ENCODE data around the gene SNRNP35.
"Not testable (repeated sequence)": the region's sequence is repeated elsewhere in the genome, so short reads cannot be mapped to it uniquely, and the experiment has no call there.

Gene SNRNP35

GRCh38 chr12:123449249-123449733, 8.6 kb upstream of the SNRNP35 start:
- Histone ChIP-seq H3K4me1 (ENCODE audit: control insufficient read depth in 5 of 5, insufficient read depth in 5 of 5, low read length in 5 of 5) (peaks cover 3 to 21% (median 20%) of the 10 kb centered on the region in 5 donors), H3K36me3 (ENCODE audit: control insufficient read depth in 5 of 5, insufficient read depth in 5 of 5, low read length in 5 of 5) (no peaks in the 10 kb centered on the region), H3K9me3 (ENCODE audit: control insufficient read depth in 5 of 5, low read length in 5 of 5) (no peaks in the 10 kb centered on the region), H3K27me3 (ENCODE audit: control insufficient read depth in 5 of 5, insufficient read depth in 4 of 5, low read length in 5 of 5) (no peaks in the 10 kb centered on the region), H3K4me3 (ENCODE audit: low read depth in 1 of 5, low read length in 5 of 5) (no peak overlapping the region), H3K9ac (ENCODE audit: low read length in 5 of 5) (no peak overlapping the region), H3K27ac (ENCODE audit: low read depth, low read length) (no peak overlapping the region)

- Histone ChIP-seq H3K9ac (ENCODE audit: low read length in 5 of 5) (no peak overlapping the region), H3K4me3 (ENCODE audit: low read depth in 1 of 5, low read length in 5 of 5) (no peak overlapping the region)
Observed at GRCh38 chr12:123449856-123450255, 8.1 kb upstream of the SNRNP35 start.

DNA sequence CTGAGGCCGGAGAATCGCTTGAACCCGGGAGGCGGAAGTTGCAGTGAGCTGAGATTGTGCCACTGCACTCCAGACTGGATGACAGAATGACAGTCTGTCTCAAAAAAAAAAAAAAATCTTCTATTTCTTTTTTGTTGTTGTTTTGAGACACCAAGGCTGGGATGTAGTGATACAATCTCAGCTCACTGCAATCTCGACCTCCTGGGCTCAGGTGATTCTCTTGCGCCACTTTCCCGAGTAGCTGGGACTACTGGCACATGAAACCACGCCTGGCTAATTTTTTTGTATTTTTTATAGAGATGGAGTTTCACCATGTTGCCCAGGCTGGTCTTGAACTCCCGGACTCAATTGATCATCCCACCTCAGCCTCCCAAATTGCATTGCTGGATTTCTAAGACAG, 7.3 kb upstream of the SNRNP35 start:
- no peaks in the 10 kb centered on the region for H3K36me3 ChIP-seq (ENCODE audit: control insufficient read depth in 5 of 5, insufficient read depth in 5 of 5, low read length in 5 of 5)
- no peak overlapping the region for H3K9ac ChIP-seq (ENCODE audit: low read length in 5 of 5)
- H3K4me3 ChIP-seq (ENCODE audit: low read depth in 1 of 5, low read length in 5 of 5) = no peak overlapping the region
- peaks cover 1 to 9% (median 8%) of the 10 kb centered on the region in 5 donors for H3K4me1 ChIP-seq (ENCODE audit: control insufficient read depth in 5 of 5, insufficient read depth in 5 of 5, low read length in 5 of 5)
- no peaks in the 10 kb centered on the region for H3K9me3 ChIP-seq (ENCODE audit: control insufficient read depth in 5 of 5, low read length in 5 of 5)
- no peaks in the 10 kb centered on the region for H3K27me3 ChIP-seq (ENCODE audit: control insufficient read depth in 5 of 5, insufficient read depth in 4 of 5, low read length in 5 of 5)
- no peak overlapping the region for H3K27ac ChIP-seq (ENCODE audit: low read depth, low read length)

More at GRCh38 chr12:123449856-123450255, 8.1 kb upstream of the SNRNP35 start:
- H3K9me3 ChIP-seq (ENCODE audit: control insufficient read depth in 5 of 5, low read length in 5 of 5) = no peaks in the 10 kb centered on the region
- H3K27me3 ChIP-seq (ENCODE audit: control insufficient read depth in 5 of 5, insufficient read depth in 4 of 5, low read length in 5 of 5) = no peaks in the 10 kb centered on the region
- H3K36me3 ChIP-seq (ENCODE audit: control insufficient read depth in 5 of 5, insufficient read depth in 5 of 5, low read length in 5 of 5) = no peaks in the 10 kb centered on the region
- H3K4me1 ChIP-seq (ENCODE audit: control insufficient read depth in 5 of 5, insufficient read depth in 5 of 5, low read length in 5 of 5) = peaks cover 1 to 16% (median 15%) of the 10 kb centered on the region in 5 donors
- no peak overlapping the region for H3K27ac ChIP-seq (ENCODE audit: low read depth, low read length)

GRCh38 chr12:123452276-123452550, 5.7 kb upstream of the SNRNP35 start:
- H3K4me1 ChIP-seq (ENCODE audit: control insufficient read depth in 5 of 5, insufficient read depth in 5 of 5, low read length in 5 of 5); H3K9me3 ChIP-seq (ENCODE audit: control insufficient read depth in 5 of 5, low read length in 5 of 5); H3K36me3 ChIP-seq (ENCODE audit: control insufficient read depth in 5 of 5, insufficient read depth in 5 of 5, low read length in 5 of 5); H3K27me3 ChIP-seq (ENCODE audit: control insufficient read depth in 5 of 5, insufficient read depth in 4 of 5, low read length in 5 of 5); H3K4me3 ChIP-seq (ENCODE audit: low read depth in 1 of 5, low read length in 5 of 5); H3K9ac ChIP-seq (ENCODE audit: low read length in 5 of 5); H3K27ac ChIP-seq (ENCODE audit: low read depth, low read length): not testable (repeated sequence)

DNA sequence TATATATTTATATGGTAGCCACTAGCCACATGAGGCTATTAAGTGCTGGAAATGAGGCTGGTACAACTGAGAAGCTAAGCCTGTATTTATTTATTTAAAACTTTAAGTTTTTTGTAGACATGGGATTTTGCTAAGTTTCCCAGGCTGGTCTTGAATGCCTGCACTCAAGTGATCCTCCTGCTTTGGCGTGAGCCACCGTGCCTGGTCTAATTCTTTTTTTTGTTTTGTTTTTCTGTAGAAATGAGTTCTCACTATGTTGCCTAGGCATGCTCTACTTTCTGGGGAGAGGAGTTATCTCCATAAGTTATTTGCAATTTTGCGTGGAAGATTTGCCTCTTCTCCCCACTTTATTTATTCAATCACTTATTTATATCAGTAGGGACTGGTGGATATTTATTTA, 4.8 kb upstream of the SNRNP35 start:
- Histone ChIP-seq H3K9me3 (ENCODE audit: control insufficient read depth in 5 of 5, low read length in 5 of 5) (no peaks in the 10 kb centered on the region), H3K36me3 (ENCODE audit: control insufficient read depth in 5 of 5, insufficient read depth in 5 of 5, low read length in 5 of 5) (no peaks in the 10 kb centered on the region), H3K27me3 (ENCODE audit: control insufficient read depth in 5 of 5, insufficient read depth in 4 of 5, low read length in 5 of 5) (no peaks in the 10 kb centered on the region), H3K4me3 (ENCODE audit: low read depth in 1 of 5, low read length in 5 of 5) (no peak overlapping the region), H3K27ac (ENCODE audit: low read depth, low read length) (no peak overlapping the region), H3K9ac (ENCODE audit: low read length in 5 of 5) (no peak overlapping the region), H3K4me1 (ENCODE audit: control insufficient read depth in 5 of 5, insufficient read depth in 5 of 5, low read length in 5 of 5) (no peaks in the 10 kb centered on the region)

GRCh38 chr12:123463174-123463573, 5.2 kb downstream of the SNRNP35 start:
- H3K27ac ChIP-seq (ENCODE audit: low read depth, low read length); H3K4me3 ChIP-seq (ENCODE audit: low read depth in 1 of 5, low read length in 5 of 5); H3K9ac ChIP-seq (ENCODE audit: low read length in 5 of 5); H3K27me3 ChIP-seq (ENCODE audit: control insufficient read depth in 5 of 5, insufficient read depth in 4 of 5, low read length in 5 of 5); H3K9me3 ChIP-seq (ENCODE audit: control insufficient read depth in 5 of 5, low read length in 5 of 5): not testable (repeated sequence)
- Histone ChIP-seq H3K36me3 (ENCODE audit: control insufficient read depth in 5 of 5, insufficient read depth in 5 of 5, low read length in 5 of 5) (peaks cover 0 to 27% (median 21%) of the 10 kb centered on the region in 5 donors), H3K4me1 (ENCODE audit: control insufficient read depth in 5 of 5, insufficient read depth in 5 of 5, low read length in 5 of 5) (peaks cover 0 to 13% (median 11%) of the 10 kb centered on the region in 5 donors)

DNA sequence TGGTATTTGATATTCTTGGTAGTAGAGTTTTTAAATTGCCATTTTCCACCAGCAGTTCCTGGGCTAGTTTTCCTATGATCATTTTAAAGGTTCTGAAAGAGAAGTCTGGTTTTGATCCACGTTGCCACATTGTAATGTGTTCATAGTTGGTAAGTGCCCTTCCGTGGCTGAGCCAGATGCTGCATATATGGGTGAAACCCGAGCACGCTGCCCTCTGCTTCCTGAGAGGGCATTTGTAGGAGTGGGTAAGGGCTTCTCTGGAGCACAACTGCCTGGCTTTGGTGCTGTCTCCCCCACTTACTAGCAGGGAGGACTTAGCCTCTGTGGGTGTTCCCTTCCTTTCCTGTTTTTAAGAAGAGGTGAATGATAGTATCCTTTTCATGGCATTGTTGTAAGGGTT, 7.1 kb downstream of the SNRNP35 start:
- Histone ChIP-seq H3K9me3 (ENCODE audit: control insufficient read depth in 5 of 5, low read length in 5 of 5) (no peaks in the 10 kb centered on the region), H3K36me3 (ENCODE audit: control insufficient read depth in 5 of 5, insufficient read depth in 5 of 5, low read length in 5 of 5) (peaks cover 0 to 30% (median 23%) of the 10 kb centered on the region in 5 donors), H3K9ac (ENCODE audit: low read length in 5 of 5) (no peak overlapping the region), H3K4me3 (ENCODE audit: low read depth in 1 of 5, low read length in 5 of 5) (no peak overlapping the region), H3K27ac (ENCODE audit: low read depth, low read length) (no peak overlapping the region), H3K27me3 (ENCODE audit: control insufficient read depth in 5 of 5, insufficient read depth in 4 of 5, low read length in 5 of 5) (no peaks in the 10 kb centered on the region), H3K4me1 (ENCODE audit: control insufficient read depth in 5 of 5, insufficient read depth in 5 of 5, low read length in 5 of 5) (peaks cover 0 to 3% (median 0%) of the 10 kb centered on the region in 5 donors)

GRCh38 chr12:123468786-123469185, 10.8 kb downstream of the SNRNP35 start:
- H3K4me3 ChIP-seq (ENCODE audit: low read depth in 1 of 5, low read length in 5 of 5) = no peak overlapping the region
- H3K9ac ChIP-seq (ENCODE audit: low read length in 5 of 5) = no peak overlapping the region
- peaks cover 0 to 56% (median 42%) of the 10 kb centered on the region in 5 donors for H3K36me3 ChIP-seq (ENCODE audit: control insufficient read depth in 5 of 5, insufficient read depth in 5 of 5, low read length in 5 of 5)
- no peaks in the 10 kb centered on the region for H3K27me3 ChIP-seq (ENCODE audit: control insufficient read depth in 5 of 5, insufficient read depth in 4 of 5, low read length in 5 of 5)
- H3K27ac ChIP-seq (ENCODE audit: low read depth, low read length) = no peak overlapping the region
- no peaks in the 10 kb centered on the region for H3K9me3 ChIP-seq (ENCODE audit: control insufficient read depth in 5 of 5, low read length in 5 of 5)
- H3K4me1 ChIP-seq (ENCODE audit: control insufficient read depth in 5 of 5, insufficient read depth in 5 of 5, low read length in 5 of 5) = no peaks in the 10 kb centered on the region

DNA sequence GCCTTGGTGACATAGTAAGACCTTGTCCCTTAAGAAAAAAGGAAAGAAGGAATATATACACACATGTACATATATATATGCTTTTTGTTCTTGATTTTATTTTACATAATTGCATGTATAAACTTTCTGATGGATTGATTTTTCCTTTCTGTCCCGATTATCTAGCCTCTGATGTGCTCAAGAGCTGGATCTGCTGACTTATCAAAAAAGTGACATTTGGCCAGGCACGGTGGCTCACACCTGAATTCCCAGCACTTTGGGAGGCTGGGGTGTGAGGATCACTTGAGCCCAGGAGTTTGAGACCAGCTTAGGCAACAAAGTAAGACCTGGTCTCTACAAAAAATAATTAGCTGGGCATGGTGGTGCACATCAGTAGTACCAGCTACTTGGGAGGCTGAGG, 12.0 kb downstream of the SNRNP35 start:
- H3K9me3 ChIP-seq (ENCODE audit: control insufficient read depth in 5 of 5, low read length in 5 of 5) = no peaks in the 10 kb centered on the region
- H3K4me1 ChIP-seq (ENCODE audit: control insufficient read depth in 5 of 5, insufficient read depth in 5 of 5, low read length in 5 of 5) = no peaks in the 10 kb centered on the region
- no peak overlapping the region for H3K4me3 ChIP-seq (ENCODE audit: low read depth in 1 of 5, low read length in 5 of 5)
- no peaks in the 10 kb centered on the region for H3K27me3 ChIP-seq (ENCODE audit: control insufficient read depth in 5 of 5, insufficient read depth in 4 of 5, low read length in 5 of 5)
- peaks cover 2 to 58% (median 41%) of the 10 kb centered on the region in 5 donors for H3K36me3 ChIP-seq (ENCODE audit: control insufficient read depth in 5 of 5, insufficient read depth in 5 of 5, low read length in 5 of 5)
- H3K9ac ChIP-seq (ENCODE audit: low read length in 5 of 5) = no peak overlapping the region
- H3K27ac ChIP-seq (ENCODE audit: low read depth, low read length) = no peak overlapping the region

GRCh38 chr12:123471374-123472068, 13.6 kb downstream of the SNRNP35 start:
- Histone ChIP-seq H3K27ac (ENCODE audit: low read depth, low read length) (no peak overlapping the region), H3K4me3 (ENCODE audit: low read depth in 1 of 5, low read length in 5 of 5) (no peak overlapping the region), H3K9ac (ENCODE audit: low read length in 5 of 5) (no peak overlapping the region), H3K36me3 (ENCODE audit: control insufficient read depth in 5 of 5, insufficient read depth in 5 of 5, low read length in 5 of 5) (peaks cover 3 to 54% (median 33%) of the 10 kb centered on the region in 5 donors), H3K9me3 (ENCODE audit: control insufficient read depth in 5 of 5, low read length in 5 of 5) (no peaks in the 10 kb centered on the region), H3K4me1 (ENCODE audit: control insufficient read depth in 5 of 5, insufficient read depth in 5 of 5, low read length in 5 of 5) (no peaks in the 10 kb centered on the region), H3K27me3 (ENCODE audit: control insufficient read depth in 5 of 5, insufficient read depth in 4 of 5, low read length in 5 of 5) (no peaks in the 10 kb centered on the region)
